OCI-LY7 (cell line): ENCODE results near the gene DENND1B. TPM values are rescaled to one million over a fixed set of nuclear protein-coding genes. Genes with fewer than 3 reads are reported as not detected.

ENCODE experiments used
- BruUV-seq: library from RNA; stranded (reverse); fragments of 400-500 nt; replicated peaks from 2 replicates; lab custom pipeline; 2021; lab: Mats Ljungman, UMichigan
- CTCF ChIA-PET: fragments of 300-600 bp; sonication (Branson Sonifier 250); formaldehyde crosslinking; loops from one replicate; lab custom pipeline; 2022; ENCODE audit warnings: antibody characterized with exemption; ENCODE audit not compliant: unreplicated experiment; lab: Charles Lee
- POLR2A ChIA-PET: fragments of 300-600 bp; sonication (Branson Sonifier 250); formaldehyde crosslinking; loops from one replicate; lab custom pipeline; 2022; ENCODE audit warnings: antibody characterized with exemption; lab: Charles Lee
- DNase-seq: peaks from one replicate; pipeline ENCODE4 v3.0.0-alpha.2; 2015; ENCODE audit warnings: low spot score
- H2AFZ ChIP-seq: fragments of 200-600 bp; sonication (generic), shearing (Covaris generic); 2 replicates; pipeline ENCODE4 v1.6.1; 2014; ENCODE audit warnings: mild to moderate bottlenecking, antibody characterized with exemption, low read length, moderate library complexity
- H3K27ac ChIP-seq: fragments of 200-600 bp; sonication (generic); 2 replicates; pipeline ENCODE4 v1.5.1; 2014; ENCODE audit warnings: mixed run types, low read depth, mild to moderate bottlenecking, moderate library complexity, low read length, inconsistent platforms; ENCODE audit not compliant: poor library complexity, severe bottlenecking
- H3K36me3 ChIP-seq: fragments of 200-600 bp; sonication (generic); 2 replicates; pipeline ENCODE4 v1.6.1; 2014; ENCODE audit warnings: mild to moderate bottlenecking, antibody characterized with exemption, low read length, moderate library complexity, mixed read lengths; ENCODE audit not compliant: insufficient read depth
- H3K4me1 ChIP-seq: fragments of 200-600 bp; sonication (generic); 2 replicates; pipeline ENCODE4 v1.5.1; 2014; ENCODE audit warnings: mild to moderate bottlenecking, low read length; ENCODE audit not compliant: insufficient read depth, poor library complexity, severe bottlenecking
- H3K4me2 ChIP-seq: fragments of 200-600 bp; sonication (generic); 2 replicates; pipeline ENCODE4 v1.6.1; 2014; ENCODE audit warnings: mild to moderate bottlenecking, low read length
- H3K4me3 ChIP-seq: fragments of 200-600 bp; sonication (generic); 2 replicates; pipeline ENCODE4 v1.5.1; 2014; ENCODE audit warnings: mild to moderate bottlenecking, low read depth, low read length; ENCODE audit not compliant: poor library complexity, severe bottlenecking
- H3K79me2 ChIP-seq: fragments of 200-600 bp; sonication (generic); 2 replicates; pipeline ENCODE4 v1.6.1; 2016; ENCODE audit warnings: low read depth, mild to moderate bottlenecking, low read length, moderate library complexity, mixed read lengths; ENCODE audit not compliant: insufficient read depth
- H3K9me2 ChIP-seq: fragments of 200-600 bp; sonication (generic); 2 replicates; pipeline ENCODE4 v1.6.1; 2016; ENCODE audit warnings: mild to moderate bottlenecking, low read length, mixed read lengths; ENCODE audit not compliant: insufficient read depth
- H3K9me3 ChIP-seq: fragments of 200-600 bp; sonication (generic); 2 replicates; pipeline ENCODE4 v1.6.1; 2014; ENCODE audit warnings: mild to moderate bottlenecking, mixed run types, low read length, mixed read lengths
- H4K20me1 ChIP-seq: fragments of 200-600 bp; sonication (generic); 2 replicates; pipeline ENCODE4 v1.6.1; 2014; ENCODE audit warnings: mild to moderate bottlenecking, antibody characterized with exemption, low read length, moderate library complexity, mixed read lengths; ENCODE audit not compliant: insufficient read depth
- CTCF ChIP-seq: fragments of 200-600 bp; sonication (generic); conservative IDR thresholded peaks from 2 replicates; pipeline ENCODE4 v1.5.1; 2014; ENCODE audit warnings: mild to moderate bottlenecking, antibody characterized with exemption, low read length, moderate library complexity, mixed read lengths
- EZH2phosphoT487 ChIP-seq: fragments of 200-600 bp; sonication (generic); IDR thresholded peaks from 2 replicates; pipeline ENCODE4 v1.6.1; 2018; ENCODE audit warnings: low read depth, borderline replicate concordance, mild to moderate bottlenecking, mixed run types, antibody characterized with exemption, low read length, moderate library complexity, mixed read lengths
- intact Hi-C: fragments of 100-400 bp; cut with micrococcal nuclease; formaldehyde crosslinking; loops from one replicate; pipeline ENCODE4 v1.10.0; 2022; ENCODE audit not compliant: unreplicated experiment
- total RNA-seq, 2 experiments: library from RNA; depleted of rRNA in 1 of 2; stranded (reverse); fragments of >200 nt in 1 of 2; shearing (Covaris generic) in 1 of 2; gene quantifications; 2 replicates each; pipeline ENCODE4 v1.2.3, GENCODE V29; 2014 to 2022

Gene DENND1B
- total RNA-seq, 2 experiments from 2014 or later = 17.4 to 43.0 TPM

GRCh38 chr1:197572169-197572568 lies 203.1 kb downstream of the DENND1B start:
- ChIA-PET CTCF (no interaction called here), POLR2A (interaction anchor here (0.6 kb wide), 1 partner anchor 8 kb away, joined by 4 read pairs; no protein-coding TSS in a partner anchor)
- Histone ChIP-seq H4K20me1 (no peaks in the 10 kb centered on the region), H3K27ac (no peak overlapping the region), H3K4me3 (no peak overlapping the region), H3K9me2 (no peaks in the 10 kb centered on the region), H3K79me2 (no peaks in the 10 kb centered on the region), H3K36me3 (no peaks in the 10 kb centered on the region), H3K4me2 (no peak overlapping the region), H3K9me3 (peaks cover 8% of the 10 kb centered on the region; the same call in 1 of the 2 replicates), H3K4me1 (no peaks in the 10 kb centered on the region), H2AFZ (no peak overlapping the region)
- DNase-seq = no peak
- TF ChIP-seq CTCF = no peak
- TF ChIP-seq EZH2phosphoT487 = no peak
- no TSS peak for BruUV-seq
- intact Hi-C loops = no loop called here

- Histone ChIP-seq H3K79me2 (no peaks in the 10 kb centered on the region), H3K4me1 (no peaks in the 10 kb centered on the region), H3K9me2 (no peaks in the 10 kb centered on the region), H2AFZ (no peak overlapping the region), H3K4me3 (no peak overlapping the region), H3K9me3 (peaks cover 9% of the 10 kb centered on the region; the same call in 1 of the 2 replicates), H3K27ac (no peak overlapping the region), H3K36me3 (no peaks in the 10 kb centered on the region), H4K20me1 (no peaks in the 10 kb centered on the region), H3K4me2 (no peak overlapping the region)
- no TSS peak for BruUV-seq
- POLR2A ChIA-PET = interaction anchor here (0.6 kb wide), 1 partner anchor 364 kb away, joined by 3 read pairs; no protein-coding TSS in a partner anchor
- CTCF ChIA-PET = no interaction called here
- no peak for DNase-seq
- TF ChIP-seq CTCF (no peak), EZH2phosphoT487 (no peak)
- intact Hi-C loops = no loop called here
These were observed 207.8 kb downstream of the DENND1B start for GRCh38 chr1:197567442-197567841.

- intact Hi-C loops = no loop called here
- no peak for DNase-seq
- TF ChIP-seq EZH2phosphoT487 = no peak
- no peak for TF ChIP-seq CTCF
- H3K9me3 ChIP-seq = no peaks in the 10 kb centered on the region
- no peaks in the 10 kb centered on the region for H3K79me2 ChIP-seq
- no peaks in the 10 kb centered on the region for H3K9me2 ChIP-seq
- no peaks in the 10 kb centered on the region for H3K36me3 ChIP-seq
- CTCF ChIA-PET = no interaction called here
- no peak overlapping the region for H3K4me2 ChIP-seq
- no peak overlapping the region for H3K27ac ChIP-seq
- POLR2A ChIA-PET = no interaction called here
- BruUV-seq = no TSS peak
- no peak overlapping the region for H2AFZ ChIP-seq
- H3K4me1 ChIP-seq = no peaks in the 10 kb centered on the region
- no peak overlapping the region for H3K4me3 ChIP-seq
- no peaks in the 10 kb centered on the region for H4K20me1 ChIP-seq
These were observed 214.2 kb downstream of the DENND1B start for GRCh38 chr1:197561041-197561440.
